Left lung (tissue), 10 donors: ENCODE measurements around the gene OR2D3. TPM values are rescaled to one million over a fixed set of nuclear protein-coding genes. Genes with fewer than 3 reads are reported as not detected.

Source experiments
- ATAC-seq: fragments of 200-7000 bp; cut with Tn5 transposase; one replicate; pipeline ENCODE4 v1.9.1; 2020; ENCODE audit warnings: moderate library complexity
- DNase-seq, 4 donors: peaks; one replicate each; pipeline ENCODE4 v3.0.0-alpha.2; 2013 to 2020
- H3K27ac ChIP-seq, 2 donors: fragments of 200-600 bp; sonication (generic) in 1 of 2; one replicate each; pipeline versions ENCODE4 v1.5.0 to v1.8.0; 2020 to 2021
- H3K27me3 ChIP-seq, 2 donors: fragments of 200-600 bp; sonication (generic) in 1 of 2; one replicate each; pipeline versions ENCODE4 v1.5.0 to v1.8.0; 2020 to 2021
- H3K36me3 ChIP-seq, 2 donors: fragments of 200-600 bp; sonication (generic) in 1 of 2; one replicate each; pipeline versions ENCODE4 v1.5.0 to v1.8.0; 2020 to 2021
- H3K4me1 ChIP-seq, 2 donors: fragments of 200-600 bp; one replicate each; pipeline ENCODE4 v1.8.0; 2021
- H3K4me3 ChIP-seq, 2 donors: fragments of 200-600 bp; sonication (generic) in 1 of 2; one replicate each; pipeline versions ENCODE4 v1.5.0 to v1.8.0; 2020 to 2021; ENCODE audit warnings: mild to moderate bottlenecking in 1 of 2
- H3K9me3 ChIP-seq, 2 donors: fragments of 200-600 bp; sonication (generic) in 1 of 2; one replicate each; pipeline versions ENCODE4 v1.5.0 to v1.8.0; 2020 to 2021
- CTCF ChIP-seq, 2 donors: fragments of 200-600 bp; sonication (generic) in 1 of 2; IDR thresholded peaks; one replicate each; pipeline versions ENCODE4 v1.5.0 to v1.8.0; 2021; ENCODE audit warnings: antibody characterized with exemption in 2 of 2
- intact Hi-C, 2 donors: fragments of 100-400 bp; cut with DNase I; formaldehyde crosslinking; loops; one replicate each; pipeline versions ENCODE4 v1.11.2 to v1.14.2; 2022
- polyA plus RNA-seq, 6 donors: library from polyadenylated mRNA; unstranded; fragments of 120-200 nt; gene quantifications; one replicate each; pipeline ENCODE4 v1.2.1, GENCODE V29; 2013; ENCODE audit not compliant: insufficient read length in 6 of 6
- total RNA-seq, 2 donors: library from RNA; stranded (reverse); fragmentation: NEBNext Ultra II Directional; extraction: Animal tissue kit (Norgen Biotek cat#: 25700); gene quantifications; one replicate each; pipeline ENCODE4 v1.2.1, GENCODE V29; 2021
- donor health status: DM: no; HTN: yes; CAD: no.
- donor health status: DM: no; HTN: no; CAD: no.

Gene OR2D3
- total and polyA plus RNA-seq, 8 donors = not detected

GRCh38 chr11:6919698-6920097 lies 1.1 kb upstream of the OR2D3 start:
- Histone ChIP-seq H3K27me3 (no peaks in the 10 kb centered on the region), H3K4me1 (no peaks in the 10 kb centered on the region), H3K4me3 (no peak overlapping the region), H3K36me3 (no peaks in the 10 kb centered on the region), H3K9me3 (no peaks in the 10 kb centered on the region), H3K27ac (no peak overlapping the region)
- no peak for ATAC-seq
- no peak for DNase-seq
- no peak for TF ChIP-seq CTCF (IDR thresholded peaks at IDR 0.05)
- intact Hi-C loops = no loop called here

- intact Hi-C loops = no loop called here
- Histone ChIP-seq H3K4me3 (no peak overlapping the region), H3K36me3 (no peaks in the 10 kb centered on the region), H3K27ac (no peak overlapping the region), H3K4me1 (peaks cover 5 to 11% of the 10 kb centered on the region in 2 donors), H3K9me3 (no peaks in the 10 kb centered on the region), H3K27me3 (no peaks in the 10 kb centered on the region)
- no peak for TF ChIP-seq CTCF (IDR thresholded peaks at IDR 0.05)
- no peak for ATAC-seq
- DNase-seq = no peak
Observed at GRCh38 chr11:6925007-6925577, 4.3 kb downstream of the OR2D3 start.

DNA sequence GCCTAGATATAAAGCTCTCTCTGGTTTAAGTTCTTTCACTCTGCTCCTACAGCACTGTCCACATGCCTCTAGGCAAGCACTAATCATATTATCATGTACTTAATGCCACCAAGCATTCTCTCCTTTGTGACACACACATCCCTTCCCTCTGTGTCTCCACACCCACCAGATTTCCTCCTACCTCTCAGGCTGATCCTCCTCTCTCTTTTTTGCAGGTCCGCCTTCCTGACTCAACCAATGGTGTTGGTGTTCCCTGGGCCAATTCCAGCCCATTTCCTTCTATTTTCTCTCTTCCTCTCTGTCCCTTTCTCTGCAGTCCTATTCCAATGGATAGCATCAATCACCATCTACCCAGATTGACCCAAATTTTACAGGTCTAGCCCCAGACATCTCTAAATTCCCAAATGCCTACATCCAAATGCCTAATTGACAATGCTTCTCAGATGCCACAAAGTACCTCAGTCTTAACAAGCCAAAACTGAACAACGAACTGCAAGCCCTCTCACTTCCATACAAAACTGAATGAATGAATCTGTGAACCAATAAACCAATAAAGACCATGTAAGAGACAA lies 4.9 kb downstream of the OR2D3 start:
- no peaks in the 10 kb centered on the region for H3K9me3 ChIP-seq
- no peak overlapping the region for H3K27ac ChIP-seq
- ATAC-seq (peak; percentile 7), DNase-seq (peak in 1 of 4 donors; percentile 3)
- no peak for TF ChIP-seq CTCF (IDR thresholded peaks at IDR 0.05)
- H3K4me1 ChIP-seq = peaks cover 5 to 11% of the 10 kb centered on the region in 2 donors
- H3K36me3 ChIP-seq = no peaks in the 10 kb centered on the region
- intact Hi-C loops = no loop called here
- H3K27me3 ChIP-seq = no peaks in the 10 kb centered on the region
- H3K4me3 ChIP-seq = peak overlapping the region; percentile 45 to 59

DNA sequence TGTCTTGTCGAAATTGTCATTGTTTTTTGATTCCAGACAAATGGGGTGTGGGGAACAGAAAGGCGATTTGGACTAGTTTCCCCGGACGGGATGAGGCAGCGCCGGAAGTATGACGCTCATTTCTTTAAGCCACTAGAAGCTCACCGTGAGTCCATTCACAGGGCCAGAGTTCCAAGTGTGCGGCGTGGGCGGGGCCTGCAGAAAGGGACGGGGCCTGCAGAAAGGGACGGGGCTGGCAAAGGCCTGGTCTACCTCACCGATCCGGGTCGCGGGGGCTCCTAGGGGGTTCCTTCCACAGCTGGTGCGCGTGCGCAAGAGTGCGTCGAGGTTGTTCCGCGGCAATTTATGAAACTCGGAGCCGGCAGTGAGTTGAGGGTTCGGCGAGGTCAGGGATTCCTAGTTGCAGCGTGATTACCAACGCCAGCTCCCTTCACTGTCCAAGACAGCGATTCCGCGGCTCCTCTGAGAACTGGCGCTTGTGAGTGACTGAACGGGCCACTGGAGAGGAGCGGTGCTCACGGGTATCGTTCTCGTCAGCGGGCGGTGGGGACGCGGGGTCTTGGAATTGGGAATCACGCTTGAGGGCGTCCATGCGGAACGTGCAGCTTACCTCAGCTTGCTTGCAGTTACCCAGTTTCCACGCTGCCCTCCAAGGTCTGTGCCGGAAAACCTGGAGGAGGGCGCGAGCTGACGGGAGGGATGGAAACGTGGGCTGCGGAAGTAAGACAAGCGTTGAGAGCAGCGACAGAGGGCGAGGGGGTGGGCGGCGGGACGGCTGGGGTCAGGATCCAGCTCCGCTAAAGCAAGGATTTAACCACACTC lies 5.6 kb downstream of the OR2D3 start, which contains the start of gene ZNF215:
Gene ZNF215, plus strand, starts transcription at position 219 of the 822 bp plus-strand sequence. CDS start 5,847 bp downstream, outside the sequence.
- DNase-seq = peak in 3 of 4 donors; percentile 43 to 92 (median 85)
- H3K9me3 ChIP-seq = no peaks in the 10 kb centered on the region
- intact Hi-C loops = no loop called here
- TF ChIP-seq CTCF (IDR thresholded peaks at IDR 0.05) = no peak
- peak within 1 kb of the TSS; percentile 45 to 59 for H3K4me3 ChIP-seq
- H3K4me1 ChIP-seq = peaks cover 5 to 11% of the 10 kb centered on the region in 2 donors
- ATAC-seq = peak; percentile 95
- no peaks in the 10 kb centered on the region for H3K36me3 ChIP-seq
- no peaks in the 10 kb centered on the region for H3K27me3 ChIP-seq
- peak within 1 kb of the TSS; percentile 46 to 59 for H3K27ac ChIP-seq

- DNase-seq (no peak), ATAC-seq (no peak)
Observed at GRCh38 chr11:6927030-6927617, 6.3 kb downstream of the OR2D3 start.

More at GRCh38 chr11:6927030-6927617, 6.3 kb downstream of the OR2D3 start:
- Histone ChIP-seq H3K4me3 (peak overlapping the region; percentile 45 to 59), H3K27ac (no peak overlapping the region), H3K9me3 (no peaks in the 10 kb centered on the region), H3K4me1 (peaks cover 5 to 11% of the 10 kb centered on the region in 2 donors), H3K36me3 (no peaks in the 10 kb centered on the region), H3K27me3 (no peaks in the 10 kb centered on the region)
- intact Hi-C loops = no loop called here
- TF ChIP-seq CTCF (IDR thresholded peaks at IDR 0.05) = no peak
